ENCODE results near the gene ABCC3. TPM values are rescaled to one million over a fixed set of nuclear protein-coding genes. Genes with fewer than 3 reads are reported as not detected.

ABCC3 gene
- total and polyA plus RNA-seq, 2 of the 8 experiments (the other 6 are each of a cell fraction or from before 2014, with no cell fraction given): 0.35 to 0.37 TPM

DNA sequence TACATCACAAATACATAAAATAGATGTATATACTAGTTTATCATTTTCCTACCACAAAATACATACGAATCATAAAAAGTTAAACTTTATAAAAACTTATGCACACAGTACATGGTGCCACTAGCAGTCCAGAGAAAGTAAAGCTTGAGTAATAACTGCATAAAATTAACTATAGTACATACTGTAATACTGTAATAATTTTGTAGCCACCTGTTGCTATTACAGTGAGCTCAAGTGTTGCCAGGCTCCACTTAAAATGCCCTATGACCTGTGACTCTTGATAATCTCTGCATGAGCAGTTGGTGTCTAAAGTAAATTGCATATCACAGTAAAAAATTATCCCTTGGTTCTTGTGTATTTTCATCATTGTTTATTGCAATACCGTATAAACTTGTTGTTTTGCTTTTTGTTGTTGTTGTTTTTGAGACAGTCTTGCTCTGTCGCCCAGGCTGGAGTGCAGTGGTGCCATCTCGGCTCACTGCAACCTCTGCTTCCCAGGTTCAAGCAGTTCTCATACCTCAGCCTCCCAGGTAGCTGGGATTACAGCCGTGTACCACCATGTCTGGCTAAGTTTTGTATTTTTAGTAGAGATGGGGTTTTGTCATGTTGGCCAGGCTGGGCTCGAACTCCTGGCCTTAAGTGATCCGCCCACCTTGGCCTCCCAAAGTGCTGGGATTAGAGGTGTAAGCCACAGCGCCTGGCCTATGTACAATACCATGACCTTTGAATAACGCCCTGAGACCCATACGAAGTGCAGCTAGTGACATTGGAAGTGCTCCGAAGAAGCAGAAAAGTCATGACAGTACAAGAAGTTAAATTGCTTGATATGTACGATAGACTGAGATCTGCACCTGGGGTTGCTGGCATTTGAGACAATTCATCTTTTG is 91.3 kb downstream of the ABCC3 start:
- H2AFZ ChIP-seq (ENCODE audit: low read length): no peak overlapping the region
- H2BK5ac ChIP-seq (ENCODE audit: low read depth, low read length): no peak overlapping the region
- no peak for TF ChIP-seq EGR1 (IDR thresholded peaks at IDR 0.05; ENCODE audit: borderline replicate concordance, low read depth, low read length)
- no peak for TF ChIP-seq GTF2F1 (IDR thresholded peaks at IDR 0.05; ENCODE audit: borderline replicate concordance, low read depth, low read length)
- no peak for TF ChIP-seq MAFK (IDR thresholded peaks at IDR 0.05; ENCODE audit: low read depth, low read length)
- TF ChIP-seq SAP30 (IDR thresholded peaks at IDR 0.05; ENCODE audit: insufficient read depth, insufficient replicate concordance, low read length): no peak
- POLR2A ChIA-PET (ENCODE audit: partially characterized antibody): interaction anchor here (0.8 to 4.5 kb wide), 3 partner anchors 7 to 59 kb away, joined by 3 to 22 read pairs (median 3); partner anchors contain the start of gene LUC7L3
- H3K4me2 ChIP-seq (ENCODE audit: insufficient read depth in 1 of 2, low read depth in 2 of 2, low read length in 2 of 2): no peak overlapping the region
- H3K4ac ChIP-seq (replicated peaks; ENCODE audit: insufficient read length, low read depth, low read length): no peak overlapping the region
- no peak overlapping the region for H3K4me3 ChIP-seq (ENCODE audit: extremely low read depth in 1 of 4, insufficient read depth in 2 of 4, low read depth in 3 of 4, low read length in 4 of 4)
- no peaks in the 10 kb centered on the region for H3K27me3 ChIP-seq (replicated peaks in 1 of 4; ENCODE audit: control insufficient read depth in 3 of 4, extremely low read depth in 1 of 4, insufficient read depth in 3 of 4, low read length in 3 of 4)
- CTCF ChIA-PET (ENCODE audit: partially characterized antibody): interaction anchor here (0.6 to 1.5 kb wide), 6 partner anchors 15 to 180 kb away, joined by 3 to 4 read pairs (median 3); no protein-coding TSS in a partner anchor
- 90% methylated on average over 12 of the region's 12 CpGs; no CpG with 5 or more reads in 1 of the 2 experiments for WGBS, 2 experiments (ENCODE audit: extremely low coverage in 1 of 2, insufficient coverage in 1 of 2, insufficient read length in 1 of 2, insufficient replicate concordance in 2 of 2, low coverage in 1 of 2, low lambda C conversion rate in 2 of 2, missing lambda C conversion rate in 1 of 2)
- peaks cover 2 to 7% (median 4%) of the 10 kb centered on the region in 4 experiments; a peak in 4 of 7 replicates for H3K4me1 ChIP-seq (replicated peaks in 1 of 4; ENCODE audit: control insufficient read depth in 3 of 4, insufficient read depth in 4 of 4, low read length in 3 of 4)
- H3K9me3 ChIP-seq (ENCODE audit: insufficient read depth in 2 of 2, low read depth in 1 of 2, low read length in 1 of 2): no peaks in the 10 kb centered on the region
- H2BK120ac ChIP-seq (replicated peaks; ENCODE audit: low read depth, low read length): no peak overlapping the region
- H3K23ac ChIP-seq (ENCODE audit: insufficient read length): no peak overlapping the region
- H3K79me2 ChIP-seq (ENCODE audit: control insufficient read depth in 1 of 2, insufficient read depth in 2 of 2, low read length in 2 of 2): peaks cover 84 to 100% of the 10 kb centered on the region in 2 experiments
- H3K18ac ChIP-seq (ENCODE audit: extremely low read depth, low read length): no peak overlapping the region
- H2AK5ac ChIP-seq (ENCODE audit: low read depth, low read length): no peak overlapping the region
- no peak overlapping the region for H3K27ac ChIP-seq (ENCODE audit: low read depth, low read length)
- H2BK12ac ChIP-seq (ENCODE audit: low read depth, low read length): no peak overlapping the region
- H3K79me1 ChIP-seq (ENCODE audit: low read depth, low read length): peaks cover 4% of the 10 kb centered on the region; the same call in 1 of the 2 replicates
- peaks cover 0 to 5% (median 1%) of the 10 kb centered on the region in 4 experiments; a peak in 1 of 8 replicates for H3K36me3 ChIP-seq (ENCODE audit: control insufficient read depth in 2 of 4, insufficient read depth in 4 of 4, low read length in 3 of 4)
- no peak for FAIRE-seq
- H3K56ac ChIP-seq (replicated peaks; ENCODE audit: insufficient read length, low read depth, low read length): no peak overlapping the region
- no peak overlapping the region for H3K9ac ChIP-seq (replicated peaks in 1 of 4; ENCODE audit: extremely low read depth in 1 of 4, low read depth in 3 of 4, low read length in 3 of 4)
- H4K5ac ChIP-seq (ENCODE audit: insufficient read length, low read depth, low read length): no peak overlapping the region
- H4K91ac ChIP-seq (replicated peaks; ENCODE audit: insufficient read length, low read length): no peak overlapping the region
- H3K23me2 ChIP-seq (ENCODE audit: low read depth, low read length): no peaks in the 10 kb centered on the region; the same call in 1 of the 2 replicates
- H4K20me1 ChIP-seq (replicated peaks in 1 of 2; ENCODE audit: control insufficient read depth in 1 of 2, insufficient read depth in 2 of 2, low read length in 2 of 2): peaks cover 32 to 40% of the 10 kb centered on the region in 2 experiments
- no peak for DNase-seq (ENCODE audit: low read depth in 1 of 2, low spot score in 2 of 2)
- no peak overlapping the region for H2BK15ac ChIP-seq (ENCODE audit: low read length)
- no peak overlapping the region for H2BK20ac ChIP-seq (ENCODE audit: low read length)
- no peak overlapping the region for H3K14ac ChIP-seq (ENCODE audit: insufficient read length)
- no peak overlapping the region for H4K8ac ChIP-seq (ENCODE audit: extremely low read depth, insufficient read depth, low read length)

Data from H1 (cell line).